Suppressor macrophage (primary cell): ENCODE data around the gene ZNF786.
"Not testable (repeated sequence)": the region's sequence is repeated elsewhere in the genome, so short reads cannot be mapped to it uniquely, and the experiment has no call there.

Source experiments
- DNase-seq, 4 experiments: peaks; one replicate each; pipeline ENCODE4 v3.0.0-alpha.2; 2020 to 2022

Gene ZNF786

DNA sequence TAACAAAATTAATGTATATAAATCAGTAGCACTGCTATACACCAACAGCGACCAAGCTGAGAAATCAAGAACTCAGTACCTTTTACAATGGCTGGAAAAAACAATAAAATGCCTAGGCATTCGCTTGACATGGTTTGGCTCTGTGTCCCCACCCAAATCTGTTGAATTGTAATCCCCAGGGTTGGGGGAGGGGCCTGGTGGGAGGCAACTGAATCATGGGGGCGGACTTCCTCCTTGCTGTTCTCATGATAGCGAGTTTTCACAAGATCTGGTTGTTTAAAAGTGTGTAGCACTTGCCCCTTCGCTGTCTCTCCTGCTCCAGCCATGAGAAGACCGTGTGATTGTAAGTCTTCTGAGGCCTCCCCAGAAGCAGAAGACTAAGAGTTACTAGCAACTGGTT is 8.6 kb downstream of the ZNF786 start:
- DNase-seq, result peak; percentile 14 to 44 (median 27)

DNA sequence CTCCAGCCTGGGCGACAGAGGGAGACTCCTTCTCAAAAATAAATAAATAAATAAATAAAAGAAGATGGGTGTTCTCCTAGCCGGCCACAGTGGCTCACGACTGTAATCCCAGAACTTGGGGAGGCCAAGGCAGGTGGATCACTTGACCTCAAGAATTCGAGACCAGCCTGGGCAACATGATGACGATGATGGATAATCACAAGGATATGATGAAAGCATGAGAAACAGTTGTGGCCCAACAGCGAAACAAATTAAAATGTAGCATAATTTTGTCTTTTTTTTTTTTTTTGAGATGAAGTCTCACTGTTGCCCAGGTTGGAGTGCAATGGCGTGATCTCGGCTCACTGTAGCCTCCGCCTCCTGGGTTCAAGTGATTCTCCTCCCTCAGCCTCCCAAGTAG is 12.9 kb downstream of the ZNF786 start:
- DNase-seq, result no peak

DNA sequence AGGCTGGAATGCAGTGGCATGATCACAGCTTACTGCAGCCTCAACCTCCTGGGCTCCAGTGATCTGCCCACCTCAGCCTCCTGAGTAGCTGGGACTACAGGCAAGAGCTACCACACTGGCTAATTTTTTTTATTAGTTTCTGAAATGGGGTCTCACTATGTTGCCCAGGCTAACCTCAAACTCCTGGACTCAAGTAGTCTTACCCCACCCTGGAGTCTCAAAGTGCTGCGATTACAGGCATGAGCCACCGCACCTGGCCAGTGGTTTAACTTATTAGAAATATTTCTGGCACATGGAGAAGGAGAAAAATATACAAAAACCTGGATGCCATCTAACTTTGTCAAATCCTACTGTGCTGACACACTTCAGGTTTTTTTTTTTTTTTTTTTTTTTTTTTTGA is 15.2 kb downstream of the ZNF786 start:
- DNase-seq, result no peak

DNA sequence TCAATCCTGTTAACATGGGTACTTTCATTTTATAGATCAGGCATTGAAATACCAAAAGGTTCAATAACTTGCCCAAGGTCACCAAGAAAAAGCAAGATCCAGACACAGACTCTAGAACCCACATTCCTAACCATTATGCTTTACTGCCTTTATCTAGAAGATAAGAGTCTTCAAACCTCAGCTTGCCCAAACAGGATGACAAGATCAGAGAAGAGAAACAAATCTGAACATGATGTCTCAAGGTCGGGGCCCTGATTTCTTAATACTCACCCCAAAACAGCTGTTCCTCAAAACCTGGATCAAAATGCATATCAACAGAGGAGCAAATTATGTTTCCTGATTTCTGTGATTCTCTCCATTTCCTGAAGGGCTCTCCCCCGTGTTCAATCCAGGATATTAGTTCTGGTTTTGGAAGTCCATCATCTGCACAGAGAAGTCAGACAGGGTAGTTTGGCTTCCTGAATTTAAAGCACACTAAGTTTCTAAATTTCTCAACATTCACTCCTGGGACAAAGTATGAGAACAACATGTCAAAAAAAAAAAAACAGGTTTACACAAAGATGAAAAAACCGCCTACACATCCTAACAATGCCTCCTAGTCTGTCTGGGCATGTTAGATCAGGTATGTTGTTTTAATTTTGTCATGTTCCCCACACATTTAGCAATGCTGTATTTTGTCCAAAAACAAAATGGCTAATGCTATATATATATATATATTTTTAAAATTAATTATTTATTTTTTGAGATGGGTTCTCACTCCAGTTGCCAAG is 16.2 kb downstream of the ZNF786 start:
- DNase-seq, result no peak

DNA sequence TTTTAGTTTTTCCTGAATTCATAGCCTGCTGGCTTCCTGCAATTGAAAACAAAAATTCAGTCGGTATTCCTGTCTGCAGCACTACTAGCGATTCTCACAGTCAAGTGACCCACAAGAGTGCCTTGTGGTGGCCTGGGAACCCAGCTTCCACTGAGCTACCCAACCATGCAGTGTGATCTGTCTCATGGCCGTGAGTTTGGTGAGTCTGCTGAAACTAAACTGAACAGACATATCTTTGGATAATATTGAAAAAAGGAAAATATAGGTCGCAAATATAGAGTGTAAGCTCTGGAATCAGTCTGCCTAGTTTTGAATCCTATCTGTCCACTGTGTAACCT is 18.1 kb downstream of the ZNF786 start:
- no peak for DNase-seq

DNA sequence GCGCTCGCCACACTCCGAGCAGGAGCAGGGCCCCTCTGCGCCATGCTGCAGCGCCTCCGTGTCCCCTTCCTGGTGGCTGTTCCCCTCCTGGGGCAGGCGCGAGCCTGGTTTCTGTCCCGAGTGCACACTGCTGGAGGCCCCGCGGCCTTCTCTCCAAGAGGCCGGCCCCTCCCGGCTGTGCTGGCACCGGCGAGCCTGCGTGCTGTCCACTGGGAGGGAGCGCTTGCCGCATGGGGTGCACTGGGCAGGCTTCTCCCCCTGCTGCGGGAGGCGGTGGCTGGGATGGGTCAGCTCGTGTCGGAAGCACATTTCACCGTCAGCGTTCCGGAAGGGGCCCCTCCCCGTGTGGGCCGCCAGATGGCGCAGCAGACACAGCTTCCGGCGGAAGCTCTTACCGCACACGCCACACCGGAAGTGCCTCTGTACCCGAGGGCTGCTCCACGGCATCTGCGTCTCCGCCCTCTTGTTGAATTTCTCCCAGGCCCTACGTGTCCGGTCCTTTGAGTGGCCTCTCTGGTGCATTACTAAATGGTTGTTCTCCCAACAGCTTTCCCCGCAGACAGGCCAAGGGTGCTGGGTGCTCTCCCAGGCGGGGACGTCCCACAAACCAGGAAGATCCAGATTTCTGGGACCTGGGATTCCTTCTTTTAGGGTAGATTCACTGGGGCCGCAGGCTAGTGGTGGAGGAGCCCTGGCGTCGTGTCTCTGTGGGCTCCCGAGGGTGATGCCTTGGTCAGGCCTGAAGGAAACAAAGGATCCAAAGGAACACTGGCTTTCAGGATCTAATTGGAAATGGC is 18.7 kb downstream of the ZNF786 start:
- peak; percentile 50 to 69 (median 64) for DNase-seq

DNA sequence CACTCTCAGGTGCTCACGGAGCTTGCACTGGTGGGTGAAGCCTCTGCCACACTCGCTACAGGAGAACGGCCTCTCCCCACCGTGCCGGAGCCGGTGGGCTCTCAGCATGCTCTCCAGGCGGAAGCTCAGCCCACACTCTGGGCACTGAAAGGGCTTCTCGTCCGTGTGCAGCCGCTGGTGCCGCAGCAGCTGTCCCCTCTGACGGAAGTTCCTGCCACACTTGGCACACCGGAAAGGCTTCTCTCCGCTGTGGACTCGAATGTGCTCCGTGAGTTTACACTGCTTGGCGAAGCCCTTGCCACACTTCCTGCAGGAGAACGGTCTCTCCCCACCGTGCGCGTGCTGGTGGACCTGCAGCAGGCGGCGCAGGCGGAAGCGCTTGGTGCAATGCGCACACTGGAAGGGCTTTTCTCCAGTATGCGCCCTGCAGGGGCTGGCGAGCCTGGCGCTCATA is 19.3 kb downstream of the ZNF786 start:
- peak in 1 of 4 experiments; percentile 17 for DNase-seq

DNA sequence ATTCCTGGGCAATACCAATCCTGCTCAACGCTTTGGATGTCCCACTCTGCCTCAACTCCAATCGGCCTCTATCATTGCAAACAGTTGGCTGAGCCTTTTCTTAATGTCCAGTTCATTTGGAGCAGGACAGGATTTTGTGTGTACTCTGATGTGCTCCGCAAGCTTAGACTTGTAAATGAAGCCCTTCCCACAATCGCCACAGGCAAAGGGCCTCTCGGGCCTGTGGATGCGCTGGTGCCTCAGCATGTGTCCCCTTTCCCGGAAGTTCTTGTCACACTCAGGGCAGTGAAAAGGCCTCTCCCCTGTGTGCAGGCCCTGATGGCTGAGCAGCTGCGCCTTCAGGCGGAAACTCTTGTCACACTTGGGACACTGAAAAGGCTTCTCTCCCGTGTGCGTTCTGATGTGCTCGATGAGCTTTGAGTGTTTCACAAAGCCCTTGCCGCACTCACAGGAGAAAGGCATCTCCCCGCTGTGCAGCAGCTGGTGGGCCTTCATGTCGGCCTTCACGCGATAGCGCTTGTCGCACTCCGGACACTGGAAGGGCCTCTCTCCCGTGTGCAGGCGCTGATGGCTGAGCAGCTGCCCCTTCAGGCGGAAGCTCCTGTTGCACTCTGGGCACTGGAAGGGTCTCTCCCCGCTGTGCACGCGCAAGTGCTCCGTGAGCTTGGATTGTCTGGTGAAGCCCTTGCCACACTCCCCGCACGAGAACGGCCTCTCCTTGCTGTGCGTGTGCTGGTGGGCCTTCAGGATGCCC is 20.0 kb downstream of the ZNF786 start:
- no peak for DNase-seq

DNA sequence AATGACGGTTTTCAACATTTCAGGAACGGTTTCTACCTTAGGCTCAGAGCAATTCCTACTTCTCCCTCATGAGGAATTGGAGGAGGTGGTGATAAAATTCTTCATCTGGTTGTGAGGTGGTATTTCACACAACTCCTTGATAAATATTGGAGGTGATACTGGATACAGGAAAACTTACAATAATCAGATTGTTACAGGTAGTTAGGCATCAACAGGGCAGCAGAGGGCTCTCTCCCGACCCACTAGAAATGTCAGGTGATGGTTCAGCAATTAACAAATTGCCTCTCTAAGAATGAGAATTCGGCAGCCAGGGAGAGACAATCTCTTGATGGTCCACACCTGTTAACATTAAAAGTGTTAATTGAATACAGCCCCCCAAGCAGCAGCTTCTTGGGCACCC is 22.6 kb downstream of the ZNF786 start:
- no peak for DNase-seq

DNA sequence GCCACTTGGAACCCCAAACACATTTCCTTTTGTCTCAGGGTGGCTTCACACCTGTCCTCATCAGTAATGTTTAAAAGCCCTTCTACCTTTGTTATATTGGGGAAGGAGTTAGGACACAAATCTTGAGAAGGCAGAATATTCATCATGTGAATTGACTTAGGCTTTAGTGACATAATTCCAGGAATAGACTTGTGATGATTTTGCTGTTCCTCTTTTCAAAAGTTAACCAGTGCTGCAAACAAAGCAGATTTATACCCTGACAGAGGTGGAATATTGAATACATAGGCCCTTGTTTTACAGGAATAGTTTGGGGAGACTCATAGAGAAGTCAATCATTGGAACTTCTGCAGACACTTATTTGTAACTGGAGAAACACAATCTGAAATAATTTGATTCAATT is 27.0 kb downstream of the ZNF786 start:
- peak; percentile 29 to 81 (median 65) for DNase-seq

DNA sequence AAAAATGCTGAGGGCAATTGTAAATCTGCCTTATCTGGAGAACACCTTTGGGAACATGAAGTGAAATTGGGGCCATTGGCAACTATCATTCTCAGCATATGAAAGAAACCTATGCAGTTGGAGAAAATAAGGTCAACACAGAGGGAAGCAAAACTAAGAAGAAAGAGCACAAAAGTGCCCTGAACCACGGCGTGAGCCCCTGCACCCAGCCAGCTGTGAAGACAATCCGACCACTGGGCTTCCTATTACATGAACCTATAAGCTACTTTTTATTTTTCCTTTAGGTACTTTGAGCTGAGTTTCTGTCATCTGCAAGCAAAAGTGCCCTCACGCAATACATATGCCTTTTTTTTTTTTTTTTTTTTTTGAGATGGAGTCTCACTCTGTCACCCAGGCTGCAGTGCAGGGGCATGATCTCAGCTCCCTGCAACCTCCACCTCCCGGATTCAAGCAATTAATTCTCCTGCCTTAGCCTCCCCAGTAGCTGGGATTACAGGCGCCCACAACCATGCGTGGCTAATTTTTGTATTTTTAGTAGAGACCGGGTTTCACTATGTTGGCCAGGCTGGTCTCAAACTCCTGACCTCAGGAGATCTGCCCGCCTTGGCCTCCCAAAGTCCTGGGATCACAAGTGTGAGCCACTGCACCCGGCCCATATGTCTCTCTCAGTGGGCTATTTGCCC is 28.2 kb downstream of the ZNF786 start:
- not testable (repeated sequence) for DNase-seq

DNA sequence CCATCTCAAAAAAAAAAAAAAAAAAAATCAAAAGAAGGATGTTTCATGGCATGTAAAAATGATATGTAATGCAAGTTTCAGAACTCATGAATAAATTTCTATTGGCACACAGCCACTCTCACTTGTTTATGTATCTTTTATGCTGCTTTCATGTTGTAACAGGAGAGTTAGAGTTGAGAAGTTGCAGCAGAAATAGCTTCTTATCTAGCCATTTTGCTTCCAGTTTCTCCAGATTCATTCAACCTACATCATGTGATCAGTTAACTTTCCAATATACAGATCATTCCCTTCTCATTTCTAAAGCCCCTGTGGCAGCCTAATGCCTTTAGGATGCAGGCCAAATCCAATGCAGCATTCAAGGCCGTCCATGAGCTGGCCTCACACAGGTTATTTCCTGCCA is 30.4 kb downstream of the ZNF786 start:
- no peak for DNase-seq

DNA sequence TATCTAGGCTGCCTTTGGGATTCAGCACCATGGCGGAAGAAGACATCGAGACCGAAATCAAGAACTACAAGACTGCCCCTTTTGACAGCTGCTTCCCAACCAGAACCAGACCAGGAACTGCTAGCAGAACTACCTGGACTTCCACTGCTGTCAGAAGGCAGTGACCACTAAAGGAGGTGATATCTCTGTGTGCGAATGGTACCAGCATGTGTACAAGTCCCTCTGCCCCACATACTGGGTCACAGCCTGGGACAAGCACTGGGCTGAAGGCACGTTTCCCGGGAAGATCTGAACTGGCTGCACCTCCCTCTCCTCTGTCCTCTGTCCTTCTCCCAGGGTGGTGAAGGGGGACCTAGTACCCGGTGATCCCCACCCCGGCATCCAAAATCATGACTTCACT is 36.6 kb downstream of the ZNF786 start:
- no peak for DNase-seq

DNA sequence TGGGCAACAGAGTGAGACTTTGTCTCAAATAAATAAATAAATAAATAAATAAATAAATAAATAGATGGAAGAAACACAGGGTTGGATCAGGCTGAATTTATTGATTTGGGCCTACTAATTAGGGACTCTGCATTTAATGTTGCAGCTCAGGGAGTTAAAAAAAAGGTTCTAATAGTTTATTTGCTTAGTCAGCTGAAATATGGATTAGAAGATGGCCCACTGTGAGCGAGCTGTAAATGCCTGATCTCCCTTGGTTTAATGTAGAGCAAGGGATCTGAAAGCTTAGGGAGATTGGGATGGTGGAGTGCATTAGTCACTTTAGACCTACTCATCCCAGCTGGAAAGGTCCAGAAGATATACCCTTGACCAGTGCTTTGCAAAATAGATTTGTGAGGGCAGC is 37.1 kb downstream of the ZNF786 start:
- DNase-seq, result no peak

DNA sequence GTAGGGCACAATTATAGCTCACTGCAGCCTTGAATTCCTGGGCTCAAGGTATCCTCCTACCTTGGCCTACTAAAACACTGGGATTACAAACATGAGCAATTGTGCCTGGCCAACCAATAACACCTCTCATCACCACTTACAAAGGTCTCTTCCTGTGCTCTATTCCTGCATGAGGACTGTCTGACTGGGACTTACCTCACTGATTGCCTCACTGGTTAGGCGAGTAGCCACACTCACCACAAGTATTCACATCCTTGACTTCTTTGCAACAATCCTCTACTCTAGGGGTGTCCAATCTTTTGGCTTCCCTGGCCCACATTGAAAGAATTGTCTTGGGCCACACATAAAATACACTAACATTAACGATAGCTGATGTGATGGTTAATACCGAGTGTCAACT is 39.6 kb downstream of the ZNF786 start:
- DNase-seq, result no peak

DNA sequence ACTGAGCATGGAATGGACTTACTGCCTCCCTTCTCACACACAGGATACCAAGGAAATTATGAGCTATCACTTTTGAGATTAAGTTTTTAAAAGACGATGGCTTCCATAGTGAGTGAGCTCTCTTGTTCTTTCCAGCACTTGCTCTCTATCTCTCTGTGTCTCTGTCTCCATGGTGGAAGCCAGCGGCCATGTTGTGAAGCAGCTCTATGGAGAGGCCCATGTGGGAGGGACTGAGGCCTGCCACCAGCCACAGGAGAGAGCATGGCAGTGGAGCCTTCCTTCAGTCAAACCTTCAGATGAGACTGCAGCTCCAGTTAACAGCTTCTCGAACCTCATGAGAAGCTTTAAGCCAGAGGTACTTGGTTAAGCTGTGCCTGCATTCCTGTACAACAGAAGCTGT is 41.7 kb downstream of the ZNF786 start:
- no peak for DNase-seq

DNA sequence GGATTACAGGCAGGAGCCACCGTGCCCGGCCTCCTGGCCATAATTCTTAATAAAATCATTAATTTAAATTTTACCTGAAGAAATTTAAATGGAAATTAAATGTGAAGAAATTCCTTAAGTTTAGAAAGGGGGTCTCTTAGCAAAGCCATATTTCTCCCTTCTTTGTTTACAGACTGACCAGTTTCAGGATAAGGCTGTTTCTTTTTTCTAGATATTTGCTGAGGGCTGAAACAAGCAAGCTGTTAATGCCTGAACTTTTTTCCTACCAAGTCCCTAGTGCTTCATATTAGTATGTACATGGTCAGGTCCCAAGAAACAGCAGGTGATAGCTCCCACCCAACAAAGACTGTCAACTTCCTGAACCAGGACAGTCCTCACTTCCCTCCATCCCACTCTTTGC is 44.1 kb downstream of the ZNF786 start:
- DNase-seq, result peak in 1 of 4 experiments; percentile 8

DNA sequence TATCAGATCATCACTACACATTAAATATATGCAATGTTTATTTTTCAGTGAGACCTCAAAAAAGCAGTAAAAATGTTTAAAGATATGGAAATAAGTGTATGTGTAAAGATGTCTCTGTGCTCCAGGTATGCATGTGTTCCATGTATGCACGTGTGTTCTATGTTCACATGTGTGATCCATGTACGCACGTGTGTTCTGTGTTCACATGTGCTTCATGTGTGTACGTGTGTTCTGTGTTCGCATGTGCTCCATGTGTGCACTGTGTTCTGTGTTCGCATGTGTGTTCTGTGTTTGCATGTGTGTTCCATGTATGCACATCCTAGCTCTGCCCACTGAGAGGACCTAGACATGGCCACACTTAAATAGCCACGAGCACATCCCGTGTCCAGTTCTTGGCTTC is 46.6 kb downstream of the ZNF786 start:
- no peak for DNase-seq

DNA sequence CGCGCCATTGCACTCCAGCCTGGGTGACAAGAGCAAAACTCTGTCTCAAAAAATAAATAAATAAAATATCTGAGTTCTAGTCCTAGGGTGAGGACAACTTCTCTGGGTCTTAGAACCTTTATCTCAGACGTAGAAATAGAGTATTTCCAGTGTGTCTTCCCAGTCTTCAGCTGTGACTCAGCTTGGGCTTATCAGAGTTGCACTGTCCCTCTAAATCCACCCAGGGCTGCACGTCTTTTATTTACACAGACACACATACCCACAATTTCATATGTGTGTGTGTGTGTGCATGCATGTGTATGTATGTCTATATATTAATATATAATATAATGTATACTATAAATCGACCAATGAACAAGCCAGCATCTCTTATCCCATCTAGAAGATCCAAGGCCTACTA is 49.2 kb downstream of the ZNF786 start:
- no peak for DNase-seq

DNA sequence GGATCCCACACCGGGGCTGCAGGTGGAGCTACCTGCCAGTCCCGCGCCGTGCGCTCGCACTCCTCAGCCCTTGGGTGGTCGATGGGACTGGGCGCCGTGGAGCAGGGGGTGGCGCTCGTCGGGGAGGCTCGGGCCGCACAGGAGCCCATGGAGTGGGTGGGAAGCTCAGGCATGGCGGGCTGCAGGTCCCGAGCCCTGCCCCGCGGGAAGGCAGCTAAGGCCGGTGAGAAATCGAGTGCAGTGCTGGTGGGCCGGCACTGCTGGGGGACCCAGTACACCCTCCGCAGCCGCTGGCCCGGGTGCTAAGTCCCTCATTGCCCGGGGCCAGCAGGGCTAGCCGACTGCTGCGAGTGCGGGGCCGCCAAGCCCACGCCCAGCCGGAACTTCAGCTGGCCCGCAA is 51.9 kb downstream of the ZNF786 start:
- not testable (repeated sequence) for DNase-seq

DNA sequence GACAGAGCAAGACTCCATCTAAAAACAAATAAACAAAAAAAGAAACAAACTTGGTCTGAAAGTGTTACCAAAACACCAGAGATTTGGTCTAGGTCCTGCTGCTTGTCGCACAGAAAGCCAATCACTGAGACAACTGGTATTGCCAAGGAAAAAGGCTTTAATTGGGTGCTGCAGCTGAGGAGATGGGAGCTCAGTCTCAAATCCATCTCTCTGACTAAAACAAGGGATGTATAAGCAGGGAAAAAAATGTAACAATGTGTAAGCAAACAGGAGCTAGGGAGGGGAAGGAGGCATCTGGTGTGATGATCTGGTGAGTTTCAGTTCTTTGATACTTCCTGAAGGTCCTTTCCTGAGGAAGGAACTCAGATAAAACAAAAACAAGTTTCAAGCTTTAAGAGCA is 53.8 kb downstream of the ZNF786 start:
- DNase-seq, result no peak

DNA sequence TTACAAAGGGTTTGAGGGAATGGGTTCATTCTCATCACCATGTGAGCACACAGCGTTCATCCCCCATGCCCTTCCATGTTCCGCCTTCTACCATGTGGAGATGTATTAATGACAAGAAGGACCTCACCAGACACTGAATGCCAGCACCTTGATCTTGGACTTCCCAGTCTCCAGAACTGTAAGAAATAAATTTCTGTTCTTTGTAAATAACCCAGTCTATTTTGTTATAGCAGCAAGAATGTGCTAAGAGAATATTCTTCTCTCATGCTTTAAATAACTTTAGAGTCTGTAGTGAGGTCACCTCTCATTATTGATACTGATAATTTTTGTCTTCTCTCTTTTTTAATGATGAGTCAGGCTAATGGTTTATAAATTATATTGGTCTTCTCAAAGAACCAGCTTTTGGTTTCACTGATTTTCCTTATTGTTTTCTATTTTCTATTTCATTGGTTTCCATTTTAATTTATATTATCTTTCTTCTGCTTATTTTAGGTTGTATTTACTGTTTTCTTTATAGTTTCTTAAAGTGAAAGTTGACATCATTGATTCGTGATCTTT is 59.1 kb downstream of the ZNF786 start:
- no peak for DNase-seq

DNA sequence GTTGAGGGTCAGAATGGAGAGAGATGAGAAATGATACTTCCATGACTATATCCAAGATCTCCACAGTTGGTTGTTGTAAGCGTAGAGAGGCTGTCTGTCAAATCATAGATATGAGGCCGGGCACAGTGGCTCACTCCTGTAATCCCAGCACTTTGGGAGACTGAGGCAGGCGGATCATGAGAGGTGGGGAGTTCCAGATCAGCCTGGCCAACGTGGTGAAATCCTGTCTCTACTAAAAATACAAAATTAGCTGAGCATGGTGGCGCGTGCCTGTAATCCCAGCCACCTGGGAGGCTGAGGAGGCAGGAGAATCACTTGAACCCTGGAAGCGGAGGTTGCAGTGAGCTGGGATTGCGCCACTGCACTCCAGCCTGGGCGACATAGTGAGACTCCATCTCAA is 60.1 kb downstream of the ZNF786 start:
- not testable (repeated sequence) for DNase-seq
